Measurements from ENCODE around the gene CDH4. TPM values are rescaled to one million over a fixed set of nuclear protein-coding genes. Genes with fewer than 3 reads are reported as not detected.

The CDH4 gene
- total and polyA plus RNA-seq, 7 donors, result under 0.01 to 0.06 TPM; not detected in 5

GRCh38 chr20:61426352-61426751 is 174.3 kb downstream of the CDH4 start:
- Histone ChIP-seq H3K4me3 (no peak overlapping the region), H3K27ac (no peak overlapping the region), H3K36me3 (no peaks in the 10 kb centered on the region), H3K4me1 (no peaks in the 10 kb centered on the region), H3K9me3 (no peaks in the 10 kb centered on the region), H3K27me3 (peaks cover 0 to 10% (median 0%) of the 10 kb centered on the region in 3 donors)
- no peak for DNase-seq
- no peak for TF ChIP-seq POLR2A (IDR thresholded peaks at IDR 0.05)
- no peak for TF ChIP-seq EP300 (IDR thresholded peaks at IDR 0.05)
- no peak for TF ChIP-seq POLR2AphosphoS5 (IDR thresholded peaks at IDR 0.05)
- TF ChIP-seq CTCF (IDR thresholded peaks at IDR 0.05), result no peak
- intact Hi-C loops (cut with DNase I), result no loop called here
- 88 to 91% methylated on average over 8 of the region's 8 CpGs for WGBS, 2 donors

DNA sequence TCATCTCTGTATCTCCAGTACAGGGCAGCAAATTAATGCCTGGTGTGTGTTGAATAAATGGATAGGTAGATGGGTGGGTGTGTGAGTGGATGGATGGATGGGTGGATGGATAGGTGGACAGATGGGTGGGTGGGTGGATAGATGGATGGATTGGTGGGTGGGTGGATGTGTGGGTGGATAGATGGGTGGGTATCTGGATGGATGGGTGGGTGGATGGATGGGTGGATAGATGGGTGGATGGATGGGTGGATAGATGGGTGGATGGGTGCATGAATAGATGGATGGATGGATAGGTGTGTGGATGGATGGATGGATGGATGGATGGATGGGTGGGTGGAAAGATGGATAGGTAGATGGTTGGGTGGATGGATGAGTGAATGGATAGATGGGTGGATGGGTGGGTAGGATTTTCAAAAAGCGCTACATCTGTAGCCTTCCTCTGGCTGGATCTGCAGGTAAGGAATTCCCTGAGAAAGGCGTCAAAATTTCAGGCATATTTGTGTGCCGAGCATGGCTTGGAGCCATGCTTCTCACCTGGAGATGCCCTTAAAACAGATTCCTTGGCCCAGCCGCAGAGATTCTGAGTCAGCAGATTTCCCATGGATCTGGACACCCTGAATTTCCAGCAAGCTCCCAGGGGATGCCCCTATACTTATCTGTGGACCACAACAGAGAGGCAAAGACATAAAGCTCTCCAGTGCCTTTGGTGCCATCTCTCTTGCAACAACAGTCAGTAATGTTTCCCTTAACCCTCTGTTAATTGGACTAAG is 177.6 kb downstream of the CDH4 start:
- TF ChIP-seq POLR2A (IDR thresholded peaks at IDR 0.05) (no peak), CTCF (IDR thresholded peaks at IDR 0.05) (no peak), EP300 (IDR thresholded peaks at IDR 0.05) (no peak), POLR2AphosphoS5 (IDR thresholded peaks at IDR 0.05) (no peak)
- no peak overlapping the region for H3K27ac ChIP-seq
- no peaks in the 10 kb centered on the region for H3K9me3 ChIP-seq
- no peak for DNase-seq
- H3K4me3 ChIP-seq, result no peak overlapping the region
- 92 to 93% methylated on average over 4 of the region's 4 CpGs for WGBS, 2 donors
- no peaks in the 10 kb centered on the region for H3K36me3 ChIP-seq
- H3K4me1 ChIP-seq, result no peaks in the 10 kb centered on the region
- intact Hi-C loops (cut with DNase I), result no loop called here
- H3K27me3 ChIP-seq, result peaks cover 0 to 27% (median 0%) of the 10 kb centered on the region in 3 donors

DNA sequence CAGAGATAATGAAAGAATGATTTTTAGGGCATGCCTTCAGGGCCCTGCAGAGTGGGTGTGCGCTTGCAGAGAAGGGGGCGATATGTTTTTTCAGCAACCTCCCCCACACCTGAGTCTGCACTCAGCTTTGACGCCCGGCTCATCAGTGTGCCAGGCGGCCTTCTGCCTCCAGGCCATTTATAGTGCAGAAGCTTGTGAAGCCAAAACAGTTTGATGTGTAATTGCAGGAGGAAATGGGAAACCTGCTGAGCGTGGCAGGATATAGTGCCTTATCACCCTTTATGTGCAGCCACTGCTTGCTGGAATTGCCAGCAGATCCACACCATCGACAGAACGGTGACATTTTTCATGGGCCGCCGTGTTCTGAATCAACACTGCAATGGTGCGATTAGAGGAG is 178.2 kb downstream of the CDH4 start:
- TF ChIP-seq EP300 (IDR thresholded peaks at IDR 0.05) (no peak), POLR2AphosphoS5 (IDR thresholded peaks at IDR 0.05) (no peak), POLR2A (IDR thresholded peaks at IDR 0.05) (no peak), CTCF (IDR thresholded peaks at IDR 0.05) (no peak)
- no peak for DNase-seq
- no peak overlapping the region for H3K27ac ChIP-seq
- no peaks in the 10 kb centered on the region for H3K4me1 ChIP-seq
- intact Hi-C loops (cut with DNase I), result no loop called here
- H3K36me3 ChIP-seq, result no peaks in the 10 kb centered on the region
- H3K27me3 ChIP-seq, result peaks cover 0 to 33% (median 0%) of the 10 kb centered on the region in 3 donors
- 53 to 70% methylated on average over 11 of the region's 11 CpGs for WGBS, 2 donors
- H3K4me3 ChIP-seq, result no peak overlapping the region
- H3K9me3 ChIP-seq, result no peaks in the 10 kb centered on the region

DNA sequence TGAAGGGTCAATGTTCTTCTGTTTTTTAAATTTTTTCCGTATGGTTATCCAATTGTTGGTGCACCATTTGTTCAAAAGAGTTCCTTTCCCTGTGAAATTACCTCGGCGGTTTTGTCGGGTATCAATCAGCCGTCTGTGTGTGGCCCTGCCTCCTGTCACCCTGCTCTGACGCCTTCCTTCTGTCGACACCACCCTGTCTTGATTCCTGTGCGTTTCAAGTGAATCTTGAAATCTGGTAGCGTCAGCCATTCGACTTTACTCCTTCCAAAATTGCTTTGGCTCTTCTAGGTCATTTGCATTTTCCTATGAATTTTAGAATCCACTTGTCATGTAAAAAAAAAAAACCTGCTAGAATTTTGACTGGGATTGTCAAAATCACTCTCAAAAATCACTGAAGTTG is 181.1 kb downstream of the CDH4 start:
- Histone ChIP-seq H3K27me3 (peaks cover 0 to 43% (median 0%) of the 10 kb centered on the region in 3 donors), H3K4me1 (peaks cover 0 to 15% (median 8%) of the 10 kb centered on the region in 4 donors), H3K36me3 (no peaks in the 10 kb centered on the region), H3K9me3 (no peaks in the 10 kb centered on the region), H3K4me3 (no peak overlapping the region), H3K27ac (no peak overlapping the region)
- intact Hi-C loops (cut with DNase I), result no loop called here
- DNase-seq, result no peak
- TF ChIP-seq CTCF (IDR thresholded peaks at IDR 0.05) (no peak), POLR2A (IDR thresholded peaks at IDR 0.05) (no peak), POLR2AphosphoS5 (IDR thresholded peaks at IDR 0.05) (no peak), EP300 (IDR thresholded peaks at IDR 0.05) (no peak)
- 44 to 75% methylated on average over 10 of the region's 10 CpGs for WGBS, 2 donors

All from sigmoid colon (tissue), 7 donors.